ENCODE measurements around the gene ABCC8.

ABCC8 gene

DNA sequence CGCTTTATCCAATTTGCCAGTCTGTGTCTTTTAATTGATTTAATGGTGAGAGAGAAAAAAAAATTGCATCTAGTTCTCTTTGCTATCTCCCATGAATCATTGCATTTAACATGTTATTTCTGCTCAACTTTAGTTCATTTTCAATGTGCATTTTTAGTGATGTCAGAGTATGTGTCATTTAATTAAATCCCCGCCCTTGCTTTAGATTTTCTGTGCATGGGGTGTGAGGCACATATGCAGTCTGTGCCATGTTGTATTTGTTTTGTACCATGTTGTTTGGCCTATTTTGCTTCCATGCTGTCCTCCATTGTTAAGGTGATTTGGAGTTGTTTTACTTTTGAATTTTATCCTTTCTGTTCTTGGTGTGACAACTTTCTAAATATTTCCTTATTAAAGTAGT lies 133.4 kb downstream of the ABCC8 start:
- ATAC-seq: no peak
